Nephron progenitor cell (in vitro differentiated cells): ENCODE data around the gene PDCD5.
A peak's percentile ranks its signal among the peaks of the same experiment; 100 is the strongest.
"Not testable (repeated sequence)": the region's sequence is repeated elsewhere in the genome, so short reads cannot be mapped to it uniquely, and the experiment has no call there.

Source experiments
- DNase-seq: peaks from one replicate; pipeline ENCODE4 v3.0.0; 2021
- H3K27ac Mint-ChIP-seq: 2 replicates; pipeline ENCODE4 v1.8.0; 2021; ENCODE audit warnings: mild to moderate bottlenecking, moderate library complexity, mixed read lengths
- H3K27me3 Mint-ChIP-seq: 2 replicates; pipeline ENCODE4 v1.8.0; 2021; ENCODE audit warnings: mild to moderate bottlenecking, low read depth, mixed read lengths; ENCODE audit not compliant: poor library complexity
- H3K36me3 Mint-ChIP-seq: 2 replicates; pipeline ENCODE4 v1.8.0; 2021; ENCODE audit warnings: low read depth, mixed read lengths
- H3K4me1 Mint-ChIP-seq: 2 replicates; pipeline ENCODE4 v1.8.0; 2021; ENCODE audit warnings: mixed read lengths
- H3K4me3 Mint-ChIP-seq: 2 replicates; pipeline ENCODE4 v1.8.0; 2021; ENCODE audit warnings: mild to moderate bottlenecking, moderate library complexity, mixed read lengths
- H3K9me3 Mint-ChIP-seq: 2 replicates; pipeline ENCODE4 v1.8.0; 2021; ENCODE audit warnings: mild to moderate bottlenecking, moderate library complexity, mixed read lengths
- CTCF ChIP-seq: fragments of 200-600 bp; sonication (generic); IDR thresholded peaks from 2 replicates; pipeline ENCODE4 v1.5.0; 2021; ENCODE audit warnings: antibody characterized with exemption

Gene PDCD5

GRCh38 chr19:32580901-32581704, at the start of gene PDCD5:
PDCD5 (plus strand) TSS chr19:32581190; CDS start chr19:32581262, 72 bp downstream.
- H3K27ac Mint-ChIP-seq, result no peak within 1 kb of the TSS
- no peak for TF ChIP-seq CTCF

GRCh38 chr19:32532233-32532632, 48.8 kb upstream of the PDCD5 start:
- peaks cover 47% of the 10 kb centered on the region for H3K9me3 Mint-ChIP-seq
- DNase-seq, result no peak
- peaks cover 14% of the 10 kb centered on the region for H3K27me3 Mint-ChIP-seq
- H3K36me3 Mint-ChIP-seq, result no peaks in the 10 kb centered on the region
- H3K27ac Mint-ChIP-seq, result no peak overlapping the region
- TF ChIP-seq CTCF, result no peak
- H3K4me1 Mint-ChIP-seq, result no peaks in the 10 kb centered on the region
- no peak overlapping the region for H3K4me3 Mint-ChIP-seq

More at GRCh38 chr19:32580901-32581704, at the start of gene PDCD5:
- Mint-ChIP-seq H3K36me3 (peaks cover 34% of the 10 kb centered on the region), H3K27me3 (peaks cover 20% of the 10 kb centered on the region), H3K9me3 (peaks cover 1% of the 10 kb centered on the region), H3K4me1 (peaks cover 18% of the 10 kb centered on the region), H3K4me3 (peak within 1 kb of the TSS; percentile 92)
- DNase-seq, result peak; percentile 97

GRCh38 chr19:32537580-32537979, 43.4 kb upstream of the PDCD5 start:
- H3K27ac Mint-ChIP-seq, result no peak overlapping the region
- no peaks in the 10 kb centered on the region for H3K4me1 Mint-ChIP-seq
- H3K9me3 Mint-ChIP-seq, result peaks cover 33% of the 10 kb centered on the region
- no peak for TF ChIP-seq CTCF
- H3K36me3 Mint-ChIP-seq, result no peaks in the 10 kb centered on the region
- H3K4me3 Mint-ChIP-seq, result no peak overlapping the region
- peaks cover 6% of the 10 kb centered on the region for H3K27me3 Mint-ChIP-seq
- no peak for DNase-seq

- H3K4me1 Mint-ChIP-seq, result no peaks in the 10 kb centered on the region
- peaks cover 18% of the 10 kb centered on the region for H3K9me3 Mint-ChIP-seq
- no peak for TF ChIP-seq CTCF
- H3K4me3 Mint-ChIP-seq, result no peak overlapping the region
- DNase-seq, result no peak
- no peaks in the 10 kb centered on the region for H3K36me3 Mint-ChIP-seq
- H3K27me3 Mint-ChIP-seq, result peaks cover 7% of the 10 kb centered on the region
- no peak overlapping the region for H3K27ac Mint-ChIP-seq
These were observed 41.6 kb upstream of the PDCD5 start for GRCh38 chr19:32539240-32539916.

GRCh38 chr19:32540621-32541020, 40.4 kb upstream of the PDCD5 start:
- Mint-ChIP-seq H3K4me1 (no peaks in the 10 kb centered on the region), H3K27me3 (peaks cover 13% of the 10 kb centered on the region), H3K27ac (peak overlapping the region; percentile 53), H3K4me3 (no peak overlapping the region), H3K36me3 (no peaks in the 10 kb centered on the region), H3K9me3 (peaks cover 8% of the 10 kb centered on the region)
- no peak for TF ChIP-seq CTCF
- no peak for DNase-seq

- not testable (repeated sequence) for H3K4me1 Mint-ChIP-seq, H3K36me3 Mint-ChIP-seq, H3K4me3 Mint-ChIP-seq, H3K9me3 Mint-ChIP-seq, H3K27ac Mint-ChIP-seq, DNase-seq
- H3K27me3 Mint-ChIP-seq, result peaks cover 16% of the 10 kb centered on the region
These were observed 39.6 kb upstream of the PDCD5 start for GRCh38 chr19:32541376-32541775.
